Right ventricle myocardium inferior (tissue), 1 donor: ENCODE data around the gene TRAPPC10. TPM values are rescaled to one million over a fixed set of nuclear protein-coding genes. Genes with fewer than 3 reads are reported as not detected.

Experiments used
- ATAC-seq: fragments of 200-7000 bp; cut with Tn5 transposase; one replicate; pipeline ENCODE4 v1.9.1; 2020; ENCODE audit warnings: mild to moderate bottlenecking, moderate library complexity
- DNase-seq: peaks from one replicate; pipeline ENCODE4 v3.0.0; 2021; ENCODE audit errors: missing footprints
- intact Hi-C: fragments of 100-400 bp; cut with DNase I; formaldehyde crosslinking; loops from one replicate; pipeline ENCODE4 v1.11.0; 2022
- long read RNA-seq: library from polyadenylated mRNA; unstranded; transcript quantifications from one replicate; pipeline ENCODE4 v2.0.0, GENCODE V29; 2021
- total RNA-seq: library from RNA; stranded (reverse); fragmentation: NEBNext Ultra II Directional; extraction: Animal tissue kit (Norgen Biotek cat#: 25700); gene quantifications from one replicate; pipeline ENCODE4 v1.2.1, GENCODE V29; 2021
- donor health status: DM: no; HTN: yes; CAD: no; lungs with severe emphysema.

Gene TRAPPC10, protein sequence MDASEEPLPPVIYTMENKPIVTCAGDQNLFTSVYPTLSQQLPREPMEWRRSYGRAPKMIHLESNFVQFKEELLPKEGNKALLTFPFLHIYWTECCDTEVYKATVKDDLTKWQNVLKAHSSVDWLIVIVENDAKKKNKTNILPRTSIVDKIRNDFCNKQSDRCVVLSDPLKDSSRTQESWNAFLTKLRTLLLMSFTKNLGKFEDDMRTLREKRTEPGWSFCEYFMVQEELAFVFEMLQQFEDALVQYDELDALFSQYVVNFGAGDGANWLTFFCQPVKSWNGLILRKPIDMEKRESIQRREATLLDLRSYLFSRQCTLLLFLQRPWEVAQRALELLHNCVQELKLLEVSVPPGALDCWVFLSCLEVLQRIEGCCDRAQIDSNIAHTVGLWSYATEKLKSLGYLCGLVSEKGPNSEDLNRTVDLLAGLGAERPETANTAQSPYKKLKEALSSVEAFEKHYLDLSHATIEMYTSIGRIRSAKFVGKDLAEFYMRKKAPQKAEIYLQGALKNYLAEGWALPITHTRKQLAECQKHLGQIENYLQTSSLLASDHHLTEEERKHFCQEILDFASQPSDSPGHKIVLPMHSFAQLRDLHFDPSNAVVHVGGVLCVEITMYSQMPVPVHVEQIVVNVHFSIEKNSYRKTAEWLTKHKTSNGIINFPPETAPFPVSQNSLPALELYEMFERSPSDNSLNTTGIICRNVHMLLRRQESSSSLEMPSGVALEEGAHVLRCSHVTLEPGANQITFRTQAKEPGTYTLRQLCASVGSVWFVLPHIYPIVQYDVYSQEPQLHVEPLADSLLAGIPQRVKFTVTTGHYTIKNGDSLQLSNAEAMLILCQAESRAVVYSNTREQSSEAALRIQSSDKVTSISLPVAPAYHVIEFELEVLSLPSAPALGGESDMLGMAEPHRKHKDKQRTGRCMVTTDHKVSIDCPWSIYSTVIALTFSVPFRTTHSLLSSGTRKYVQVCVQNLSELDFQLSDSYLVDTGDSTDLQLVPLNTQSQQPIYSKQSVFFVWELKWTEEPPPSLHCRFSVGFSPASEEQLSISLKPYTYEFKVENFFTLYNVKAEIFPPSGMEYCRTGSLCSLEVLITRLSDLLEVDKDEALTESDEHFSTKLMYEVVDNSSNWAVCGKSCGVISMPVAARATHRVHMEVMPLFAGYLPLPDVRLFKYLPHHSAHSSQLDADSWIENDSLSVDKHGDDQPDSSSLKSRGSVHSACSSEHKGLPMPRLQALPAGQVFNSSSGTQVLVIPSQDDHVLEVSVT
- total RNA-seq, result 20.3 TPM
- long read RNA-seq, partial matches to known transcripts, result 1 of 5 reads
- long read RNA-seq, other reads (novel, unspliced or antisense), result 3 of 5 reads

DNA sequence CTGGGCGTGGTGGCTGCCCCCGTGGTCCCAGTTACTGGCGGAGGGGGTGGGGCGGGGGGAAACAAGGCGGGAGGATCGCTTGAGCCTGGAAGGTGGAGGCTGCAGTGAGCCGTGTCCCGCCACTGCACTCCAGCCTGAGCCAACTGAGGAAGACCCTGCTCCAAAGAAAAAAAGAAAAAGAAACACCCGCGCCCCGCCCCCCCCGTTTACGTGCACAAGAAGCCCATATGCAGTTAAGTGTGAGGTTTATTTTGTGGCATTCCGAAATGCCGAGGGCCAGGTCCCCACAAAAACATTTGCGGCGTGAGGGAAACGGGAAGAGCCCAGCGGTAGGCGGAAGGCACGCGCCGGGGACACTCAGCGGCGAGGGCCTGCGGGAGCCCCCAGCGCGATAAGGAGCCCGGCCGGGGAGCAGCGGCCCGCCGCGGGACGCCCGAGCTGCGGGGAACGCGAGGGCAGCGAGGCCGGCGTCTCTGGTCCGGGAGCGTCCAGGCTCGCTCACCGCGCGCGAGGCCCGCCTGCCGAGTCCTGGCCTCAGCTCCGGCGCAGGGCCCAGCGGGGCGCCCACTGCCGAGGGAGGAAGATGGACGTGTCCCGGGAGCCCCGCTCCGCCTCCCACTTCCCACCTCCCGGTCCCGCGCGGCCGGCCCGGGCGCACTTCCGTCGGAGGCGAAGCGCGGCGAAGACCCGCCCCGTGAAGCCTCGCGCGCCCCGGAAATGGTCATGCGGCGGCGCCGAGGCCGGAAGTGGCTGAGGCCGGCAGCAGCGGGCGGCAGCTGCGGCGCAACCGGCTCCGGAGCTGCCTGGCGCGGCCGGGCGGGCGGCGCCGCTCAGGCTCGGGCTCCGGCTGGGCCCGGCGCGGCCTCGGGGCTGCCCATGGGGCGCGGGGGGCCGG is at the start of gene TRAPPC10:
Gene TRAPPC10, plus strand, starts transcription at position 731 of the 895 bp plus-strand sequence. CDS start 185 bp downstream, outside the sequence.
- intact Hi-C loops, result no loop called here
- DNase-seq (peak; percentile 95), ATAC-seq (peak; percentile 94)

GRCh38 chr21:43965911-43966585 is 46.1 kb upstream of the TRAPPC10 start:
- peak; percentile 11 for DNase-seq
- intact Hi-C loops, result no loop called here
- no peak for ATAC-seq

DNA sequence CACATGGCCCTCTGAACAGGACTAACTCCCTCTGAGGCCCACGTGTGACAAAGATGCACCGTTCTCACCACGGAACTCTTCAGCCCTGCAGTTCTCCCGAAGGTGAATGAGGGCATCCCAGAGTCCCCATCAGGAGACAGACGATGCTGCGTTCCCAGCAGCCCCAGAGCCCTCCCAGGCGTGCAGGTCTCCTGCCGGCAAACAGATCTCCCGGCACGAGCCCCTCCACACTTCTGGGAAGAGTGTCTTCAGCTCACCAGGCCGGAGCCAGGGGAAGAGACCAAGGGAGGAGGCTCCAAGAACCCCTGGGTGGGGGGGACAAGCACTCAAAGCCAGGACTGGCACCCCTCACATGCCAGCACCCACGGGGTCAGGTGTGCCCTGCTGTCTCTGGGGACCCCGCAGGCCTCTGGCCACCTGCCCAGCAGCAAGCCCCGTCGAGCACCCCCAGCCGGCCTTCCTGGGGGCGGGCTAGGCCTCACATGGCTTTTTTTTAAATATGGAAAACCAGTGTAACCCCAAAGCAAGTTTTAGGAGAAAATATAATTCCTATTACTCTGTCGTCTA is 45.1 kb upstream of the TRAPPC10 start:
- intact Hi-C loops, result no loop called here
- ATAC-seq (no peak), DNase-seq (peak; percentile 45)

DNA sequence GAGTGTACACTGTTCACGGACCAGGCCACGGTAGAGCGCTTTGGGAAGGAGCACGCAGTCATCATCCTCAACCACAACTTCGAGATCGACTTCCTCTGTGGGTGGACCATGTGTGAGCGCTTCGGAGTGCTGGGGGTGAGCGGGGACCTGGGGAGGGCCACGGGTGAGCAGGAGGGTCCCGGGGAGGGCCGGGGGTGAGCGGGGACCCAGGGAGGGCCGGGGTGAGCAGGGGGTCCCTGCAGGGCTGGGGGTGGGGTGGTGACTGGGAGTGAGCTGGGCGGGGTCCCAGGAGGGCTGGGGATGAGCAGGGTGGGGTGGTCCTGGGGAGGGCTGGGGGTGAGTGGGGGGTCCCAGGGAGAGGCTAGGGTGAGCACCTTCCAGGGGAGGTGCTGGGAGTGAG is 44.1 kb upstream of the TRAPPC10 start:
- intact Hi-C loops, result no loop called here
- ATAC-seq, result no peak
- DNase-seq, result peak; percentile 27

DNA sequence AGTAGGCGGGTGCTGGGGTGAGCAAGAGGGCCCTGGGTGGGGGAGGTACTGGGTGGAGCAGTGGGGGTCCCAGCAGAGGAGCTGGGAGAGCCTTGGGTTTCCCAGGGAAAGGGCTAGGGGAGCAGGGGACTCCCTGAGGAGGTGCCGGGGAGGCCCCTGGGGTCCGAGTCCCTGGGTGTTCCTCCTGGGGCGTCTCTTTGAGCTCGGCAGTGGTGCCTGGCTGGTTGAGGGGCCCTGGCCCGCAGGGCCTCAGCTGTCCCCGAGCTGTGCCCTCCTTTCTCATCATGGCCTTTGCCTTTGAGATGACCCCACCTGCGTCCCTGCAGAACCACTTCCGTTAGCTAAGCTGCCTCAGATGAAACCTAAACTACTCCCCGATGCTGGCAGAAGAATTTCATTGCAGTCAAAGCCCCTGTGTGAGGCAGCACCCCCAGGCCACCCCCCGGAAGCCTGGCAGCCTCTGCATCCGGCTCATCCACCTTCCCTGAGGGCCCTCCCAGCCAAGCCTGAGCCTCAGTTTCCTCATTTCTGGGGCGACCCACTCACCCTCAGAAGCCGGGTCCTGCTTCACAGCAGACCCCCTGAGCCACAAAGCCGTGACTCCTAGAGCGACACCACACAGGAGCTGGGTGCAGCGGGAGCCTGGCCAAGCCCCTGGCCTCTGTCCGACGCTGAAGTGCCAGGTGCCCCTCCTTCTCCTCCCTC is 43.5 kb upstream of the TRAPPC10 start:
- DNase-seq (peak; percentile 45), ATAC-seq (no peak)
- intact Hi-C loops, result no loop called here

GRCh38 chr21:43969115-43969444 is 43.0 kb upstream of the TRAPPC10 start:
- ATAC-seq (no peak), DNase-seq (peak; percentile 37)
- intact Hi-C loops, result no loop called here

DNA sequence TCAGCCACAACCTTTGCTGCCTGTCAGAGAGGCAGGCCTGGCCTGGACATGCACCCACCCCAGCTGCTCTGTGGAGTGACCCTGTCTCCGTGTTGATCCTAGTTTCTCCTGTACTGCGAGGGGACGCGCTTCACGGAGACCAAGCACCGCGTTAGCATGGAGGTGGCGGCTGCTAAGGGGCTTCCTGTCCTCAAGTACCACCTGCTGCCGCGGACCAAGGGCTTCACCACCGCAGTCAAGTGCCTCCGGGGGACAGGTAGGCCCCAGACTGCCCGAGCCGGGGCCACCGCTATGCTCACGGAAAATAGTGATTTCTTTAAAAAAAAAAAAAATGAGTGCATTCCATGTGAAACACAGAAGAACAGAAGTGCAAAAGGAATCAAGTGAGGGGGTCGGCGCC is 41.6 kb upstream of the TRAPPC10 start:
- intact Hi-C loops, result no loop called here
- DNase-seq (peak; percentile 45), ATAC-seq (no peak)

GRCh38 chr21:43971201-43971991 is 40.7 kb upstream of the TRAPPC10 start:
- ATAC-seq (peak; percentile 24), DNase-seq (peak; percentile 58)
- intact Hi-C loops, result no loop called here

- peak; percentile 3 for DNase-seq
- ATAC-seq, result no peak
- intact Hi-C loops, result no loop called here
Measured at GRCh38 chr21:43971992-43972255, 40.2 kb upstream of the TRAPPC10 start.

- intact Hi-C loops, result no loop called here
- ATAC-seq (no peak), DNase-seq (peak; percentile 75)
Measured at GRCh38 chr21:43972850-43973633, 39.1 kb upstream of the TRAPPC10 start.

DNA sequence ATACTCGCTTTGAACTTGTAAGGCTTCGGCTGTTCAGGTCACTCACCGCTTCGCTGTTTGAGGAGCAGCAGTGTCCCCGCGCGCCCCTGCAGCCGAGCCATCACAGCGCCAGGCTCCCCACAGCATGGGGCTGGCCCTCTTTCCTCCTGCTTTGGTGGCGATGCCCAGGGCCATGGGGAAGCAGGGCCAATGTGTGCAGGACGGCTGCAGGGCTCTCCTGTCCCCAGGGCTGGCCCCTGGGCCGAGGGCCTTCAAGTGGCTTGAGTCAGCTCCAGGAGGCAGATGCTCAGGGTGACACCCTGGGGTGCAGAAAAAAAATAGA is 38.5 kb upstream of the TRAPPC10 start:
- ATAC-seq (no peak), DNase-seq (peak; percentile 37)
- intact Hi-C loops, result no loop called here

- peak; percentile 11 for ATAC-seq
- intact Hi-C loops, result loop anchor here (1.0 to 5.0 kb wide), 3 partner anchors 38 to 165 kb away; no protein-coding TSS in a partner anchor
- no peak for DNase-seq
Measured at GRCh38 chr21:43974791-43975468, 37.2 kb upstream of the TRAPPC10 start.

GRCh38 chr21:43975469-43976098 is 36.5 kb upstream of the TRAPPC10 start:
- peak; percentile 83 for ATAC-seq
- intact Hi-C loops, result loop anchor here (1.0 to 5.0 kb wide), 3 partner anchors 38 to 165 kb away; no protein-coding TSS in a partner anchor
- DNase-seq, result peak; percentile 89

- intact Hi-C loops, result loop anchor here (5.0 kb wide), 2 partner anchors 39 to 106 kb away; no protein-coding TSS in a partner anchor
- DNase-seq, result no peak
- no peak for ATAC-seq
Measured at GRCh38 chr21:43976661-43977060, 35.4 kb upstream of the TRAPPC10 start.
